Adrenal gland (tissue), 5 donors: ENCODE measurements around the gene UNC79.

Experiments
- POLR2A ChIP-seq, 2 donors: fragments of 450-650 bp; IDR thresholded peaks; one replicate each; pipeline ENCODE4 v1.6.1; 2017; ENCODE audit warnings: antibody characterized with exemption in 2 of 2, mild to moderate bottlenecking in 2 of 2, moderate library complexity in 1 of 2
- TF ChIP-seq, protein P1 (sequence below), 6 experiments: fragments of 450-650 bp in 4 of 6; fragments of 200-600 bp in 2 of 6; sonication (generic) in 1 of 6; IDR thresholded peaks; 1 replicate in 5 of 6; 2 replicates in 1 of 6; pipeline versions ENCODE4 v1.5.1 to v1.8.0; 2016 to 2021; ENCODE audit warnings: antibody characterized with exemption in 6 of 6, mild to moderate bottlenecking in 2 of 6, moderate library complexity in 1 of 6
- donor health status: DM: no; HTN: no; CAD: no.

DNA sequence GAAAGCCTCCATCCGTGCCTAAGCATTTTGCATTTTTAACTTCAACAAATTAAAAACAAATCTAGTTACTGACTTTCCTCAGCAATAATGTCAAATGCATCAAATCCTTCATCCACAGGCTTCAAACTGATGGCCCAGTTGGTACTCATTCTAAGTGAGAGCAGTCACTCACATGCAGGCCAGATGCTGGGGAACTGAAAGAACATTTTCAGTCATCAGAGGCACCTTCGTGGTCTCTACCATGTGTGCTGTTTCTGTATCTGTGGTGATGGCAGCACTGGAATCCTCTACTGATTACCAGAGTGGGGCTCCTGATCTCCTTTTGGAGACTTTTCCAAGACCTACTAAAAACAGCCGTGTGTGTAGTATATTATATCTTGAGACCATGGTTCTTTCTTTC is 212.4 kb downstream of the UNC79 start:
- TF ChIP-seq POLR2A (IDR thresholded peaks at IDR 0.05) = no peak
- TF ChIP-seq, protein P1, sequence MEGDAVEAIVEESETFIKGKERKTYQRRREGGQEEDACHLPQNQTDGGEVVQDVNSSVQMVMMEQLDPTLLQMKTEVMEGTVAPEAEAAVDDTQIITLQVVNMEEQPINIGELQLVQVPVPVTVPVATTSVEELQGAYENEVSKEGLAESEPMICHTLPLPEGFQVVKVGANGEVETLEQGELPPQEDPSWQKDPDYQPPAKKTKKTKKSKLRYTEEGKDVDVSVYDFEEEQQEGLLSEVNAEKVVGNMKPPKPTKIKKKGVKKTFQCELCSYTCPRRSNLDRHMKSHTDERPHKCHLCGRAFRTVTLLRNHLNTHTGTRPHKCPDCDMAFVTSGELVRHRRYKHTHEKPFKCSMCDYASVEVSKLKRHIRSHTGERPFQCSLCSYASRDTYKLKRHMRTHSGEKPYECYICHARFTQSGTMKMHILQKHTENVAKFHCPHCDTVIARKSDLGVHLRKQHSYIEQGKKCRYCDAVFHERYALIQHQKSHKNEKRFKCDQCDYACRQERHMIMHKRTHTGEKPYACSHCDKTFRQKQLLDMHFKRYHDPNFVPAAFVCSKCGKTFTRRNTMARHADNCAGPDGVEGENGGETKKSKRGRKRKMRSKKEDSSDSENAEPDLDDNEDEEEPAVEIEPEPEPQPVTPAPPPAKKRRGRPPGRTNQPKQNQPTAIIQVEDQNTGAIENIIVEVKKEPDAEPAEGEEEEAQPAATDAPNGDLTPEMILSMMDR (IDR thresholded peaks at IDR 0.05) = no peak
